Psoas muscle (tissue), 8 donors: ENCODE measurements around the gene TMEFF1. TPM values are rescaled to one million over a fixed set of nuclear protein-coding genes. Genes with fewer than 3 reads are reported as not detected.

ENCODE experiments used
- ATAC-seq, 4 donors: fragments of 200-7000 bp; cut with Tn5 transposase; one replicate each; pipeline ENCODE4 v1.9.1; 2020; ENCODE audit warnings: moderate library complexity in 3 of 4, mild to moderate bottlenecking in 2 of 4
- DNase-seq, 2 donors: peaks; one replicate each; pipeline ENCODE4 v3.0.0-alpha.2; 2020
- H3K27ac ChIP-seq: fragments of 200-600 bp; one replicate; pipeline ENCODE4 v1.8.0; 2022
- H3K27me3 ChIP-seq, 3 donors: fragments of 200-600 bp in 1 of 3; one replicate each; pipeline versions ENCODE4 v1.6.1 to v1.8.0; 2013 to 2022; ENCODE audit warnings: low read length in 2 of 3, mild to moderate bottlenecking in 2 of 3, moderate library complexity in 1 of 3; ENCODE audit not compliant: insufficient read depth in 3 of 3
- H3K36me3 ChIP-seq, 2 donors: fragments of 200-600 bp in 1 of 2; one replicate each; pipeline versions ENCODE4 v1.6.1 to v1.8.0; 2013 to 2022; ENCODE audit warnings: low read depth in 1 of 2, mild to moderate bottlenecking in 1 of 2, moderate library complexity in 1 of 2; ENCODE audit not compliant: insufficient read depth in 1 of 2
- H3K4me1 ChIP-seq: fragments of 200-600 bp; one replicate; pipeline ENCODE4 v1.8.0; 2022
- H3K4me3 ChIP-seq: fragments of 200-600 bp; one replicate; pipeline ENCODE4 v1.8.0; 2022; ENCODE audit warnings: mild to moderate bottlenecking
- H3K9me3 ChIP-seq: fragments of 200-600 bp; one replicate; pipeline ENCODE4 v1.8.0; 2022
- WGBS, 3 donors: extraction: QIAGEN DNeasy Blood & Tissue Kit; methylation state at CpG; one replicate each; pipeline versions ENCODE4 v1.1.6 to v1.1.7; 2013; 5-methylcytosine and 5-hydroxymethylcytosine counted together
- intact Hi-C, 2 donors: fragments of 100-400 bp; cut with DNase I; formaldehyde crosslinking; loops; one replicate each; pipeline versions ENCODE4 v1.11.0 to v1.14.2; 2022
- polyA plus RNA-seq, 3 donors: library from polyadenylated mRNA; stranded (reverse); fragments of 200-250 nt; gene quantifications; one replicate each; pipeline ENCODE4 v1.2.3, GENCODE V29; 2013
- total RNA-seq, 4 donors: library from RNA; stranded (reverse); fragmentation: NEBNext Ultra II Directional in 2 of 4; extraction: Animal tissue kit (Norgen Biotek cat#: 25700) in 2 of 4; gene quantifications; one replicate each; pipeline versions ENCODE4 v1.2.1 to v1.2.4, GENCODE V29; 2021 to 2023
- TF ChIP-seq, protein P1 (sequence below): fragments of 200-600 bp; IDR thresholded peaks from one replicate; pipeline ENCODE4 v1.8.0; 2022; ENCODE audit warnings: antibody characterized with exemption
- donor health status: healthy with polysubstance abuse.
- donor health status: DM: no; HTN: no; CAD: no; lungs with moderate emphysema.
- donor health status: Bipolar disorder and iron deficiency.
- donor health status: healthy.
- donor health status: DM: yes; HTN: yes; CAD: no.
- donor health status: DM: no; HTN: no; CAD: no.
- donor health status: DM: no; HTN: no; CAD: no.
- donor health status: DM: yes; HTN: yes; CAD: no.

The TMEFF1 gene
- total and polyA plus RNA-seq, 7 donors: 0.07 to 0.56 (median 0.29) TPM; not detected in 2

DNA sequence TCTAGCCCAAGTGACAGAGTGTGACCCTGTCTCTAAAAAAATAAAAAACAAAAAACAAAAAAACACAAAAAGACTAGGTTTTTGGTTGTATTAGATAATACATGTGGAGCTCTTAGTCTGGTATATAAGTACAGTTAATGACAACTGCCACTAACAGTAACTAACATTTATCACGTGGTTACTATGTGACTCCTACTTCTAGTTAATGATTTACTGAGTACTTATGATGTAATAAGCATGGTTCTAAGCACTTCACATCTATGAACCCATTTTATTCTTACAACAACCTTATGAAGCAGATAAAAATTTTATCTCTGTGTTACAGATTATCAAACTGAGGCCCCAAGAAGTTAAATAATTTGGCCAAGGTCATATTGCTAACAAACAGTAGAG is 6.1 kb upstream of the TMEFF1 start:
- no peak overlapping the region for H3K4me3 ChIP-seq
- TF ChIP-seq, protein P1, sequence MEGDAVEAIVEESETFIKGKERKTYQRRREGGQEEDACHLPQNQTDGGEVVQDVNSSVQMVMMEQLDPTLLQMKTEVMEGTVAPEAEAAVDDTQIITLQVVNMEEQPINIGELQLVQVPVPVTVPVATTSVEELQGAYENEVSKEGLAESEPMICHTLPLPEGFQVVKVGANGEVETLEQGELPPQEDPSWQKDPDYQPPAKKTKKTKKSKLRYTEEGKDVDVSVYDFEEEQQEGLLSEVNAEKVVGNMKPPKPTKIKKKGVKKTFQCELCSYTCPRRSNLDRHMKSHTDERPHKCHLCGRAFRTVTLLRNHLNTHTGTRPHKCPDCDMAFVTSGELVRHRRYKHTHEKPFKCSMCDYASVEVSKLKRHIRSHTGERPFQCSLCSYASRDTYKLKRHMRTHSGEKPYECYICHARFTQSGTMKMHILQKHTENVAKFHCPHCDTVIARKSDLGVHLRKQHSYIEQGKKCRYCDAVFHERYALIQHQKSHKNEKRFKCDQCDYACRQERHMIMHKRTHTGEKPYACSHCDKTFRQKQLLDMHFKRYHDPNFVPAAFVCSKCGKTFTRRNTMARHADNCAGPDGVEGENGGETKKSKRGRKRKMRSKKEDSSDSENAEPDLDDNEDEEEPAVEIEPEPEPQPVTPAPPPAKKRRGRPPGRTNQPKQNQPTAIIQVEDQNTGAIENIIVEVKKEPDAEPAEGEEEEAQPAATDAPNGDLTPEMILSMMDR: no peak
- H3K27me3 ChIP-seq: no peaks in the 10 kb centered on the region
- H3K36me3 ChIP-seq: no peaks in the 10 kb centered on the region
- peak in 2 of 4 donors; percentile 51 to 54 for ATAC-seq
- no peak for DNase-seq
- intact Hi-C loops: no loop called here
- peaks cover 43% of the 10 kb centered on the region for H3K4me1 ChIP-seq
- peak overlapping the region; percentile 58 for H3K27ac ChIP-seq
- 43 to 56% (median 55%) methylated on average over 1 of the region's 1 CpG for WGBS, 3 donors
- no peaks in the 10 kb centered on the region for H3K9me3 ChIP-seq

DNA sequence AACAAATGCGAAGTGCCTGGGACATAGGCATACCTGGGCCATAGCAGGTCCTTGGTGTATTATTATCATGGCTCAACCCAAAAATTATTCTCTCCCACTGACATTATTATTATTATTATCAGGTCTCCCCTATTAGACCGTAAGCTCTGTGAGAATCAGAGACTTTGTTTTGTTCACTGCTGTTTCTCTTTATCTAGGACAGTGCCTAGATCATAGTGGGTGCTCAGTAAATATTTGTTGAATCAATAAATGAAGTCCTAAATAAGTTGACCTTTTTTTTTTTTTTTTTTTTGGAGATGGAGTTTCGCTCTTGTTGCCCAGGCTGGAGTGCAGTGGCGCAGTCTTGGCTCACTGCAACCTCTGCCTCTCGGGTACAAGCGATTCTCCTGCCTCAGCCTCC is 4.9 kb upstream of the TMEFF1 start:
- Histone ChIP-seq H3K4me1 (peaks cover 46% of the 10 kb centered on the region), H3K4me3 (no peak overlapping the region), H3K9me3 (no peaks in the 10 kb centered on the region), H3K27ac (peak overlapping the region; percentile 53), H3K27me3 (no peaks in the 10 kb centered on the region), H3K36me3 (no peaks in the 10 kb centered on the region)
- WGBS, 3 donors: 86 to 94% (median 93%) methylated on average over 5 to 6 of the region's 6 CpGs
- no peak for ATAC-seq
- TF ChIP-seq, protein P1: no peak
- intact Hi-C loops: no loop called here
- DNase-seq: no peak

DNA sequence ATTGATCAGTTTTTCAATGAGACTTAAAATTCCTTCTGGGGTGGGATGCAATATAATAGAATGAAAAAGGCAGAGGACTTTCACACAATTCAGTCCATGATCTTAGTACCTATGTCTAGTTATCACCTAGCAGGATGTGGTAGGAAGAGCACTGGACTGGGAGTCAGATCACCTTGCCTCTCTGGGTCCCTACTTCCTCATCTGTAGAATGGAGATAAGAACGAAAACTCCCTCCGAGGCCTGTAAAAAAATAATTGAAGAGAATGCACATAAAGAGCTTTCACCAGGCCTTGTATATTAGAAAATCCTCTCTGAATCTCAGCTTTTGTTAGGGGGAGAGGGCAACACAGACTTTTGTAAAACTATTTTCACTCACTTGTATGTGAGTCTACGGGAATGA is 681 bp upstream of the TMEFF1 start:
- no peak for ATAC-seq
- Histone ChIP-seq H3K4me3 (peak overlapping the region; percentile 83), H3K4me1 (peaks cover 20% of the 10 kb centered on the region), H3K27me3 (peaks cover 0 to 4% (median 0%) of the 10 kb centered on the region in 3 donors), H3K27ac (no peak overlapping the region), H3K9me3 (no peaks in the 10 kb centered on the region), H3K36me3 (no peaks in the 10 kb centered on the region)
- WGBS, 3 donors: 88 to 93% (median 90%) methylated on average over 3 of the region's 3 CpGs
- TF ChIP-seq, protein P1: no peak
- intact Hi-C loops: loop anchor here (5.0 to 10.0 kb wide), 2 partner anchors 45 to 123 kb away; partner anchors contain the start of gene MSANTD3 (in 1 of the 2)
- no peak for DNase-seq

DNA sequence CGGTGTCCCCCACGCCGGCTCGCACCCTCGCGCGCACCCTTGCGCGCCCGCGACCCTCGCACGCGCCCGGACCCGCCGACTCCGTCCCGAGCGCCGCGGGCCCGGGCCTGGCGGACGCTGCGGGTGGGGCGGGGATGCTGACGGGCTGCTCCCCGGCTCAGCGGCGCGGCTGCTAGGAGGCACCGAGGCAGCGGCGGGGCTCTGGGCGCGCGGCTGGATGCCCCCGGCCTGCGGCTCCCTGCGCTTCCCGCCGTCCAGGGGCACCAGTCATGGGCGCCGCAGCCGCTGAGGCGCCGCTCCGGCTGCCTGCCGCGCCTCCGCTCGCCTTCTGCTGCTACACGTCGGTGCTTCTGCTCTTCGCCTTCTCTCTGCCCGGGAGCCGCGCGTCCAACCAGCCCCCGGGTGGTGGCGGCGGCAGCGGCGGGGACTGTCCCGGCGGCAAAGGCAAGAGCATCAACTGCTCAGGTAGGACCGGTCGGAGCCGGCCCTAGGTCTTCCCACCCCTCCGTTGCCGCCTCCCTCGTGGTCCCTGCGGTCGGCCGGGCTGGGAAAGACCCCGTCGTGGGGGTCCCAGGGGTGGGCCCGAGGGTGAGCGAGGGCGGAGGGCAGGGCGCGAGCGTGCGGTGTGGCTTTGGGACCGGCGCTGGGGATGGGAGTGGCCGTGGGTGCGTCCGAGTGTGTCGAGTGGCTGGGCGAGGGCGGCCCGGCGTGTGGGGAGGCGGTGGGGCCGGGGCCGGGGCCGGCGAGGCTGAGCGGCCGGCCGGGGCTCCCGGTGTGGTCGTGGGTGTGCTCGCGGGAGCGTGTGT is 530 bp downstream of the TMEFF1 start:
- H3K27ac ChIP-seq: no peak overlapping the region
- peak; percentile 21 to 53 for DNase-seq

More for the DNA sequence above, 530 bp downstream of the TMEFF1 start:
- intact Hi-C loops: loop anchor here (5.0 to 10.0 kb wide), 2 partner anchors 46 to 121 kb away; partner anchors contain the start of gene MSANTD3 (in 1 of the 2)
- WGBS, 3 donors: 0 to 1% (median 1%) methylated on average over 54 to 108 of the region's 108 CpGs
- Histone ChIP-seq H3K9me3 (no peaks in the 10 kb centered on the region), H3K27me3 (peaks cover 0 to 4% (median 0%) of the 10 kb centered on the region in 3 donors), H3K4me1 (peaks cover 17% of the 10 kb centered on the region), H3K36me3 (no peaks in the 10 kb centered on the region), H3K4me3 (peak overlapping the region; percentile 83)
- peak; percentile 53 to 70 (median 63) for ATAC-seq
- TF ChIP-seq, protein P1: no peak
